Adrenal gland (tissue), 12 donors: ENCODE measurements around the gene GNAO1. TPM values are rescaled to one million over a fixed set of nuclear protein-coding genes. Genes with fewer than 3 reads are reported as not detected.

Experiments
- DNase-seq, 7 donors: peaks; one replicate each; pipeline ENCODE4 v3.0.0-alpha.2; 2019 to 2020
- H3K27ac ChIP-seq, 5 donors: fragments of 200-600 bp; sonication (generic) in 4 of 5; 1 replicate in 3 of 5; 2 replicates in 2 of 5; pipeline versions ENCODE4 v1.5.1 to v1.8.0; 2016 to 2020; ENCODE audit warnings: mild to moderate bottlenecking in 1 of 5
- H3K27me3 ChIP-seq: fragments of 200-600 bp; 2 replicates; pipeline ENCODE4 v1.8.0; 2021
- H3K36me3 ChIP-seq, 2 donors: fragments of 200-600 bp; replicated peaks in 1 of 2; 1 replicate in 1 of 2; 2 replicates in 1 of 2; pipeline versions ENCODE4 v1.5.1 to v1.8.0; 2018 to 2022
- H3K4me1 ChIP-seq, 2 donors: fragments of 200-600 bp; replicated peaks in 1 of 2; 1 replicate in 1 of 2; 2 replicates in 1 of 2; pipeline versions ENCODE4 v1.5.1 to v1.8.0; 2018 to 2021
- H3K4me3 ChIP-seq, 4 donors: fragments of 200-600 bp; sonication (generic) in 3 of 4; one replicate each; pipeline ENCODE4 v1.5.1; 2016 to 2018
- H3K9me3 ChIP-seq, 3 donors: fragments of 200-600 bp; sonication (generic) in 1 of 3; replicated peaks in 1 of 3; 1 replicate in 2 of 3; 2 replicates in 1 of 3; pipeline versions ENCODE4 v1.5.1 to v1.8.0; 2016 to 2021
- POLR2A ChIP-seq, 2 donors: fragments of 450-650 bp; IDR thresholded peaks; one replicate each; pipeline ENCODE4 v1.6.1; 2017; ENCODE audit warnings: antibody characterized with exemption in 2 of 2, mild to moderate bottlenecking in 2 of 2, moderate library complexity in 1 of 2
- whole genome bisulfite sequencing, 4 donors: extraction: QIAGEN DNeasy Blood & Tissue Kit in 2 of 4; methylation state at CpG; one replicate each; pipeline versions ENCODE4 v1.1.5 to v1.1.7; 2013 to 2017; 5-methylcytosine and 5-hydroxymethylcytosine counted together
- intact Hi-C, 2 donors: fragments of 100-400 bp; cut with DNase I; formaldehyde crosslinking; loops; one replicate each; pipeline versions ENCODE4 v1.14.1 to v1.15.0; 2022 to 2023
- polyA plus RNA-seq, 3 donors: library from polyadenylated mRNA; stranded (reverse); fragments of 200-250 nt in 2 of 3; fragments of 350-450 nt in 1 of 3; fragmentation: Illumina TruSeq in 1 of 3; extraction: RNeasy Lipid Tissue Mini Kit (QIAGEN cat#74804) in 1 of 3; gene quantifications; one replicate each; pipeline ENCODE4 v1.2.3, GENCODE V29; 2013 to 2014
- total RNA-seq, 9 donors: library from RNA; depleted of rRNA in 4 of 9; stranded (reverse); fragments of >200 nt in 4 of 9; fragments of 120-200 nt in 1 of 9; fragmentation: NEBNext Ultra II Directional in 1 of 9; extraction: Animal tissue kit (Norgen Biotek cat#: 25700) in 1 of 9; gene quantifications; one replicate each; pipeline versions ENCODE4 v1.1.0 to v1.2.4, GENCODE V29; 2013 to 2023
- TF ChIP-seq, protein P1 (sequence below), 6 experiments: fragments of 450-650 bp in 4 of 6; fragments of 200-600 bp in 2 of 6; sonication (generic) in 1 of 6; IDR thresholded peaks; 1 replicate in 5 of 6; 2 replicates in 1 of 6; pipeline versions ENCODE4 v1.5.1 to v1.8.0; 2016 to 2021; ENCODE audit warnings: antibody characterized with exemption in 6 of 6, mild to moderate bottlenecking in 2 of 6, moderate library complexity in 1 of 6
- donor health status: healthy with polysubstance abuse.
- donor health status: Bipolar disorder and iron deficiency.
- donor health status: DM: yes; HTN: yes; CAD: no.
- donor health status: DM: no; HTN: no; CAD: no.
- donor health status: DM: no; HTN: no; CAD: no.
- donor health status: DM: yes; HTN: yes; CAD: no.

Gene GNAO1
- total and polyA plus RNA-seq, 12 donors = 1.8 to 36.6 (median 5.9) TPM

- H3K36me3 ChIP-seq = no peaks in the 10 kb centered on the region
- intact Hi-C loops = no loop called here
- H3K27me3 ChIP-seq = no peaks in the 10 kb centered on the region
- WGBS, 4 donors = 61 to 84% (median 69%) methylated on average over 6 to 8 of the region's 8 CpGs
- no peak for DNase-seq
- H3K27ac ChIP-seq = no peak overlapping the region
- H3K4me3 ChIP-seq = no peak overlapping the region
- no peaks in the 10 kb centered on the region for H3K9me3 ChIP-seq
- H3K4me1 ChIP-seq = no peaks in the 10 kb centered on the region
- TF ChIP-seq, protein P1, sequence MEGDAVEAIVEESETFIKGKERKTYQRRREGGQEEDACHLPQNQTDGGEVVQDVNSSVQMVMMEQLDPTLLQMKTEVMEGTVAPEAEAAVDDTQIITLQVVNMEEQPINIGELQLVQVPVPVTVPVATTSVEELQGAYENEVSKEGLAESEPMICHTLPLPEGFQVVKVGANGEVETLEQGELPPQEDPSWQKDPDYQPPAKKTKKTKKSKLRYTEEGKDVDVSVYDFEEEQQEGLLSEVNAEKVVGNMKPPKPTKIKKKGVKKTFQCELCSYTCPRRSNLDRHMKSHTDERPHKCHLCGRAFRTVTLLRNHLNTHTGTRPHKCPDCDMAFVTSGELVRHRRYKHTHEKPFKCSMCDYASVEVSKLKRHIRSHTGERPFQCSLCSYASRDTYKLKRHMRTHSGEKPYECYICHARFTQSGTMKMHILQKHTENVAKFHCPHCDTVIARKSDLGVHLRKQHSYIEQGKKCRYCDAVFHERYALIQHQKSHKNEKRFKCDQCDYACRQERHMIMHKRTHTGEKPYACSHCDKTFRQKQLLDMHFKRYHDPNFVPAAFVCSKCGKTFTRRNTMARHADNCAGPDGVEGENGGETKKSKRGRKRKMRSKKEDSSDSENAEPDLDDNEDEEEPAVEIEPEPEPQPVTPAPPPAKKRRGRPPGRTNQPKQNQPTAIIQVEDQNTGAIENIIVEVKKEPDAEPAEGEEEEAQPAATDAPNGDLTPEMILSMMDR (IDR thresholded peaks at IDR 0.05) = no peak
- no peak for TF ChIP-seq POLR2A (IDR thresholded peaks at IDR 0.05)
These were observed 87.8 kb downstream of the GNAO1 start for GRCh38 chr16:56279132-56279531.

DNA sequence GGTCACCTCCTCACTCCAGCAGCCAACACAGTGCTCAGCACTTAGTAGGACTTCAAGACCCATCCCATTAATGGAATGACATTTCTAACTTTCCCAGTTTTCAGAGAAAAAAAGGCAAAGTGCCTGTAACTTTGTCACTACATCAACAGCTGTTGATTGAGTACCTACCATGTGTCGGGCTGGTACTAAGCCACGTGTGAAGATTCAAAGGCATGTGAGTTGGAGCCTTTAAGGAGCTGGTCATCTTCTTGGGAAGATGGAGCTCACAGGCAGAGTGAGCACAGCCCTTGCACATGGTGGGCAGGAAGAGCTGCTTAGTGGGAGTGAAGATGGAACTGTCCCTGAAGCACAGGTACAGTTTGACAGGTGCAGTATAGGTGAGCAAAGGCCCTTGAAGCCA lies 88.6 kb downstream of the GNAO1 start:
- Histone ChIP-seq H3K27ac (no peak overlapping the region), H3K4me1 (no peaks in the 10 kb centered on the region), H3K9me3 (no peaks in the 10 kb centered on the region), H3K27me3 (no peaks in the 10 kb centered on the region), H3K36me3 (no peaks in the 10 kb centered on the region), H3K4me3 (no peak overlapping the region)
- DNase-seq = no peak
- intact Hi-C loops = no loop called here
- TF ChIP-seq POLR2A (IDR thresholded peaks at IDR 0.05) = no peak
- TF ChIP-seq, protein P1 (IDR thresholded peaks at IDR 0.05) = no peak
- WGBS, 4 donors = 86 to 100% (median 90%) methylated on average over 2 of the region's 2 CpGs

DNA sequence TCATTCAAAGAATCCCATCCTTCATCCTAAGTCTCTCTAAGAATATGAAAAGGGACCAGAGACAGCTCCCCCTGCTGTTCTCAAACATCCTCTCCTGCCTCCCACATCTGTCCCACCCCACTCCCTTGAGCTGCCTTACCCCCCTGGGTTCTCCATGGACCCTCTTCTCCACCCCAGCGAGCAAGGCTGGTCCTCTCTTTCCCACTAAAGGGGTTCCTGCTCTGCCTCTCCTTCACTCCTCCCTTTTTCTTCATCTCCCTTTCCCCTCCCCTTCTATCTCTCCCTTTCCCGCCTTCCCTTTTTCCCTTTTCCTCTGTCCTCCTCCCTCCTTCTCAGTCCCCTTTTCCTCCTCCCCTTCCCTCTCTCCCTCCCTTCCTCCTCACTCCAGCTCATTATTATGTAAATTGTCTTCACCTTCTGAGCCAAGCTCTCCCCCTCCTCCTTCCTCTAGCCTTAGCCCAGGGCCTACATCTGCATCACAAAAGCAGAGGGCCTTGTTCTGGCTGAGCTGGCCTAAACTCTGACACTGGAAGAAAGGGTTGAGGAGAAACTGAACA lies 90.0 kb downstream of the GNAO1 start:
- DNase-seq = no peak
- 77 to 98% (median 82%) methylated on average over 2 of the region's 2 CpGs for WGBS, 4 donors
- no peak overlapping the region for H3K4me3 ChIP-seq

GRCh38 chr16:56282451-56282850 lies 91.2 kb downstream of the GNAO1 start:
- H3K27me3 ChIP-seq = no peaks in the 10 kb centered on the region
- intact Hi-C loops = no loop called here
- no peaks in the 10 kb centered on the region for H3K36me3 ChIP-seq
- H3K4me3 ChIP-seq = no peak overlapping the region
- WGBS, 4 donors = 68 to 73% (median 69%) methylated on average over 3 of the region's 3 CpGs
- TF ChIP-seq, protein P1 (IDR thresholded peaks at IDR 0.05) = no peak
- TF ChIP-seq POLR2A (IDR thresholded peaks at IDR 0.05) = no peak
- DNase-seq = no peak
- H3K4me1 ChIP-seq = no peaks in the 10 kb centered on the region
- H3K27ac ChIP-seq = no peak overlapping the region
- H3K9me3 ChIP-seq = no peaks in the 10 kb centered on the region

More for the DNA sequence above, 90.0 kb downstream of the GNAO1 start:
- no peak for TF ChIP-seq POLR2A (IDR thresholded peaks at IDR 0.05)
- TF ChIP-seq, protein P1 (IDR thresholded peaks at IDR 0.05) = peak in 1 of 6 experiments; percentile 14
- intact Hi-C loops = no loop called here
- no peak overlapping the region for H3K27ac ChIP-seq
- H3K36me3 ChIP-seq = no peaks in the 10 kb centered on the region
- H3K4me1 ChIP-seq = no peaks in the 10 kb centered on the region
- H3K27me3 ChIP-seq = no peaks in the 10 kb centered on the region
- no peaks in the 10 kb centered on the region for H3K9me3 ChIP-seq
